Subcutaneous abdominal adipose tissue (tissue), 5 donors: Measurements from ENCODE around the gene RBM28.

ENCODE experiments used
- H3K27ac ChIP-seq: one replicate; pipeline ENCODE4 v1.7.0; 2013; ENCODE audit warnings: low read depth, mild to moderate bottlenecking, inconsistent platforms, low read length, moderate library complexity
- H3K27me3 ChIP-seq, 5 donors: one replicate each; pipeline ENCODE4 v1.7.0; 2013; ENCODE audit warnings: low read length in 5 of 5, inconsistent platforms in 1 of 5; ENCODE audit not compliant: control insufficient read depth in 5 of 5, insufficient read depth in 4 of 5
- H3K36me3 ChIP-seq, 5 donors: one replicate each; pipeline ENCODE4 v1.7.0; 2013; ENCODE audit warnings: low read length in 5 of 5; ENCODE audit not compliant: control insufficient read depth in 5 of 5, insufficient read depth in 5 of 5
- H3K4me1 ChIP-seq, 5 donors: one replicate each; pipeline ENCODE4 v1.7.0; 2013; ENCODE audit warnings: low read length in 5 of 5, mild to moderate bottlenecking in 3 of 5, moderate library complexity in 1 of 5; ENCODE audit not compliant: control insufficient read depth in 5 of 5, insufficient read depth in 5 of 5
- H3K4me3 ChIP-seq, 5 donors: one replicate each; pipeline ENCODE4 v1.7.0; 2013; ENCODE audit warnings: low read length in 5 of 5, low read depth in 1 of 5
- H3K9ac ChIP-seq, 5 donors: one replicate each; pipeline ENCODE4 v1.7.0; 2013; ENCODE audit warnings: low read length in 5 of 5, mild to moderate bottlenecking in 4 of 5, moderate library complexity in 3 of 5
- H3K9me3 ChIP-seq, 5 donors: one replicate each; pipeline ENCODE4 v1.7.0; 2013; ENCODE audit warnings: low read length in 5 of 5; ENCODE audit not compliant: control insufficient read depth in 5 of 5
- donor health status: healthy.
- donor health status: healthy.
- donor health status: healthy.
- donor health status: healthy.
- donor health status: healthy.

RBM28 gene

GRCh38 chr7:128385988-128386925 lies 42.5 kb upstream of the RBM28 start:
- H3K27me3 ChIP-seq = no peaks in the 10 kb centered on the region
- H3K9me3 ChIP-seq = no peaks in the 10 kb centered on the region
- peaks cover 0 to 1% (median 0%) of the 10 kb centered on the region in 5 donors for H3K36me3 ChIP-seq
- peaks cover 3 to 21% (median 16%) of the 10 kb centered on the region in 5 donors for H3K4me1 ChIP-seq
- no peak overlapping the region for H3K27ac ChIP-seq
- no peak overlapping the region for H3K9ac ChIP-seq
- H3K4me3 ChIP-seq = no peak overlapping the region

- no peaks in the 10 kb centered on the region for H3K9me3 ChIP-seq
- H3K27me3 ChIP-seq = no peaks in the 10 kb centered on the region
- H3K4me3 ChIP-seq = no peak overlapping the region
- H3K27ac ChIP-seq = no peak overlapping the region
- peaks cover 3 to 27% (median 18%) of the 10 kb centered on the region in 5 donors for H3K4me1 ChIP-seq
- no peak overlapping the region for H3K9ac ChIP-seq
- no peaks in the 10 kb centered on the region for H3K36me3 ChIP-seq
Observed at GRCh38 chr7:128384726-128385125, 41.0 kb upstream of the RBM28 start.

- Histone ChIP-seq H3K36me3 (no peaks in the 10 kb centered on the region), H3K9me3 (no peaks in the 10 kb centered on the region), H3K9ac (no peak overlapping the region), H3K4me3 (no peak overlapping the region), H3K27ac (no peak overlapping the region), H3K4me1 (peaks cover 3 to 27% (median 18%) of the 10 kb centered on the region in 5 donors), H3K27me3 (no peaks in the 10 kb centered on the region)
Observed at GRCh38 chr7:128383776-128384175, 40.1 kb upstream of the RBM28 start.

GRCh38 chr7:128381161-128381821 lies 37.6 kb upstream of the RBM28 start:
- H3K4me1 ChIP-seq = peaks cover 0 to 18% (median 11%) of the 10 kb centered on the region in 5 donors
- no peak overlapping the region for H3K9ac ChIP-seq
- H3K9me3 ChIP-seq = no peaks in the 10 kb centered on the region
- no peak overlapping the region for H3K4me3 ChIP-seq
- no peaks in the 10 kb centered on the region for H3K36me3 ChIP-seq
- no peaks in the 10 kb centered on the region for H3K27me3 ChIP-seq
- H3K27ac ChIP-seq = no peak overlapping the region

GRCh38 chr7:128380483-128381106 lies 36.9 kb upstream of the RBM28 start:
- H3K27ac ChIP-seq = no peak overlapping the region
- peaks cover 0 to 18% (median 11%) of the 10 kb centered on the region in 5 donors for H3K4me1 ChIP-seq
- H3K36me3 ChIP-seq = no peaks in the 10 kb centered on the region
- no peak overlapping the region for H3K4me3 ChIP-seq
- H3K9me3 ChIP-seq = no peaks in the 10 kb centered on the region
- H3K9ac ChIP-seq = no peak overlapping the region
- H3K27me3 ChIP-seq = no peaks in the 10 kb centered on the region

GRCh38 chr7:128379900-128380479 lies 36.3 kb upstream of the RBM28 start:
- no peak overlapping the region for H3K27ac ChIP-seq
- no peaks in the 10 kb centered on the region for H3K9me3 ChIP-seq
- no peaks in the 10 kb centered on the region for H3K27me3 ChIP-seq
- no peaks in the 10 kb centered on the region for H3K36me3 ChIP-seq
- H3K4me3 ChIP-seq = no peak overlapping the region
- no peak overlapping the region for H3K9ac ChIP-seq
- peaks cover 0 to 18% (median 11%) of the 10 kb centered on the region in 5 donors for H3K4me1 ChIP-seq

- Histone ChIP-seq H3K4me3 (no peak overlapping the region), H3K9ac (no peak overlapping the region), H3K27ac (no peak overlapping the region), H3K36me3 (no peaks in the 10 kb centered on the region), H3K9me3 (peaks cover 0 to 2% (median 0%) of the 10 kb centered on the region in 5 donors), H3K4me1 (peaks cover 0 to 15% (median 9%) of the 10 kb centered on the region in 5 donors), H3K27me3 (no peaks in the 10 kb centered on the region)
Observed at GRCh38 chr7:128378637-128379036, 34.9 kb upstream of the RBM28 start.

- H3K36me3 ChIP-seq = no peaks in the 10 kb centered on the region
- peaks cover 0 to 4% (median under 1%) of the 10 kb centered on the region in 5 donors for H3K4me1 ChIP-seq
- H3K9ac ChIP-seq = no peak overlapping the region
- no peaks in the 10 kb centered on the region for H3K27me3 ChIP-seq
- H3K4me3 ChIP-seq = no peak overlapping the region
- peaks cover 0 to 2% (median 0%) of the 10 kb centered on the region in 5 donors for H3K9me3 ChIP-seq
- H3K27ac ChIP-seq = no peak overlapping the region
Observed at GRCh38 chr7:128376077-128376476, 32.4 kb upstream of the RBM28 start.

GRCh38 chr7:128374041-128374440 lies 30.3 kb upstream of the RBM28 start:
- Histone ChIP-seq H3K4me1 (no peaks in the 10 kb centered on the region), H3K27me3 (no peaks in the 10 kb centered on the region), H3K4me3 (no peak overlapping the region), H3K9me3 (peaks cover 0 to 2% (median 0%) of the 10 kb centered on the region in 5 donors), H3K9ac (no peak overlapping the region), H3K36me3 (no peaks in the 10 kb centered on the region), H3K27ac (no peak overlapping the region)
